ENCODE results near the gene SOX6. TPM values are rescaled to one million over a fixed set of nuclear protein-coding genes. Genes with fewer than 3 reads are reported as not detected.

SOX6 gene
- total RNA-seq, 1 experiment from 2014 or later: not detected

GRCh38 chr11:15942126-15942525, 414.2 kb downstream of the SOX6 start:
- no peak overlapping the region for H2BK120ac ChIP-seq (ENCODE audit: low read depth, low read length, poor library complexity, severe bottlenecking)
- no peaks in the 10 kb centered on the region for H3K9me3 ChIP-seq (ENCODE audit: control insufficient read depth, low read depth, low read length)
- no peak overlapping the region for H3K4me2 ChIP-seq (ENCODE audit: insufficient read depth, insufficient read length, low read length)
- H2AK5ac ChIP-seq (ENCODE audit: insufficient read length, low read length): no peak overlapping the region
- H3K18ac ChIP-seq (ENCODE audit: insufficient read length, low read depth, low read length): no peak overlapping the region
- H4K5ac ChIP-seq (ENCODE audit: insufficient read length, low read depth, low read length): no peak overlapping the region
- no peak overlapping the region for H3K27ac ChIP-seq (ENCODE audit: insufficient read length, low read depth, low read length)
- no peak overlapping the region for H2BK20ac ChIP-seq (ENCODE audit: low read depth, low read length, poor library complexity, severe bottlenecking)
- no peak overlapping the region for H3K56ac ChIP-seq (ENCODE audit: insufficient read length, low read depth, low read length)
- no peak overlapping the region for H3K14ac ChIP-seq (ENCODE audit: insufficient read depth, low read length)
- H3K4ac ChIP-seq (ENCODE audit: low read depth, low read length): no peak overlapping the region
- no peak overlapping the region for H3K27ac Mint-ChIP-seq
- no peak overlapping the region for H3K23ac ChIP-seq (ENCODE audit: insufficient read length, low read depth, low read length)
- no peaks in the 10 kb centered on the region for H3K79me1 ChIP-seq (ENCODE audit: insufficient read depth, low read depth, low read length, poor library complexity, severe bottlenecking)
- H2BK12ac ChIP-seq (ENCODE audit: insufficient read length, low read depth, low read length): no peak overlapping the region
- H3K36me3 Mint-ChIP-seq (ENCODE audit: insufficient read depth in 1 of 3, low read depth in 3 of 3): peaks cover 0 to 3% (median 0%) of the 10 kb centered on the region in 3 experiments; a peak in 2 of 7 replicates
- no peaks in the 10 kb centered on the region for H3K4me1 Mint-ChIP-seq
- no peak for TF ChIP-seq CTCF (conservative IDR thresholded peaks at IDR 0.05)
- H3K79me2 ChIP-seq (ENCODE audit: insufficient read depth, low read length): no peaks in the 10 kb centered on the region
- H3K27me3 ChIP-seq (ENCODE audit: insufficient read depth, low read length): no peaks in the 10 kb centered on the region
- H2AFZ ChIP-seq (ENCODE audit: low read length): no peak overlapping the region
- H2BK15ac ChIP-seq (ENCODE audit: low read depth, low read length): no peak overlapping the region
- no peaks in the 10 kb centered on the region for H3K4me1 ChIP-seq (ENCODE audit: insufficient read depth, low read length)
- H3K27me3 Mint-ChIP-seq (ENCODE audit: low read depth): peaks cover 57% of the 10 kb centered on the region
- no peak for DNase-seq
- no peak overlapping the region for H2BK5ac ChIP-seq (ENCODE audit: insufficient read length, low read length)
- H3T11ph ChIP-seq (ENCODE audit: low read length): no peak overlapping the region
- H3K23me2 ChIP-seq (ENCODE audit: insufficient read length, low read depth, low read length, poor library complexity, severe bottlenecking): no peaks in the 10 kb centered on the region
- H3K9ac ChIP-seq (ENCODE audit: extremely low read depth, insufficient read length, low read length): no peak overlapping the region
- no peak overlapping the region for H4K91ac ChIP-seq (ENCODE audit: insufficient read length, low read depth, low read length)
- WGBS (ENCODE audit: extremely low coverage, insufficient read length, low lambda C conversion rate): no CpG with 5 or more reads among the region's 7 CpGs
- no peak overlapping the region for H4K8ac ChIP-seq (replicated peaks; ENCODE audit: insufficient read length, low read depth, low read length)
- no peak overlapping the region for H3K4me3 Mint-ChIP-seq
- no peaks in the 10 kb centered on the region; a peak in 2 of 5 replicates for H3K9me3 Mint-ChIP-seq
- no peaks in the 10 kb centered on the region for H4K20me1 ChIP-seq (ENCODE audit: control insufficient read depth, insufficient read depth, insufficient read length)
